Esophagus muscularis mucosa (tissue), 3 donors: ENCODE results near the gene EPB41.

Experiments
- POLR2A ChIP-seq: fragments of 450-650 bp; IDR thresholded peaks from one replicate; pipeline ENCODE4 v1.6.1; 2017; ENCODE audit warnings: antibody characterized with exemption, moderate library complexity, mild to moderate bottlenecking, low read depth
- TF ChIP-seq, protein P1 (sequence below), 3 experiments: fragments of 200-600 bp in 2 of 3; fragments of 450-650 bp in 1 of 3; sonication (generic) in 2 of 3; IDR thresholded peaks; one replicate each; pipeline ENCODE4 v1.5.1; 2017 to 2019; ENCODE audit warnings: antibody characterized with exemption in 3 of 3, mild to moderate bottlenecking in 2 of 3, moderate library complexity in 1 of 3

DNA sequence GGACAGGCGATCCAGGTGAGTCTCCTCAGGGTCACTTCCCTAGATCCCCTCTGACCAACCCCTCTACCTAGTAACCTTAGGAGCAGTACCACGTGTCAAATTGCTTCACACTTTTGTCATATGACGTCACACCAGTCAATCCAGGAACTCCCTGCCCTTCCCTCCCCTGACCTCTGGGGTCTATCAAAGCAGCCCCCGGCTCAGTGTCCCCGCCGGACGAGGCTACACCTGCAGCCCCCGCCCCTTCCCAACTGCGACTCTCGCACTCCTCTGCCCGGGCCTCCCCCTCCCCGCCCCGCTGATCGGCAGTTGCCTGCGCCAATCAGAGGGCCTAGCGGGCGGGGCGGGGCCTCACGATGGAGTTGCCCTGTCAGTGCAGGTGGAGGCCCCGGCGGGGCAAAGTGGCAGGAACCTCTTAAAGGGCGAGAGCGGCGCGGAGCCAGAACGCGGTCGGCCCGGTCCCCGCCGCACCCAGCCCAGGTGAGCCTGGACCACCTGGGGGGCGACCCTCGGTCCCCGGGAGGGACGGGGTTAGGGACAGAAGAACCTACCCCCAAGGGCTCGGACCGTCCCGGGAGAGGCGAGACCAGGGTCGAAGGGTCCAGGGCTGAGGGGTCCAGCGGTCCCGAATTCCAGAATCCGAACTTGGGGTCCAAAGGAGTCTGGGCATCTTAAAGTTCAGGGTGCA, 27.5 kb upstream of the EPB41 start:
- no peak for TF ChIP-seq POLR2A
- TF ChIP-seq, protein P1, sequence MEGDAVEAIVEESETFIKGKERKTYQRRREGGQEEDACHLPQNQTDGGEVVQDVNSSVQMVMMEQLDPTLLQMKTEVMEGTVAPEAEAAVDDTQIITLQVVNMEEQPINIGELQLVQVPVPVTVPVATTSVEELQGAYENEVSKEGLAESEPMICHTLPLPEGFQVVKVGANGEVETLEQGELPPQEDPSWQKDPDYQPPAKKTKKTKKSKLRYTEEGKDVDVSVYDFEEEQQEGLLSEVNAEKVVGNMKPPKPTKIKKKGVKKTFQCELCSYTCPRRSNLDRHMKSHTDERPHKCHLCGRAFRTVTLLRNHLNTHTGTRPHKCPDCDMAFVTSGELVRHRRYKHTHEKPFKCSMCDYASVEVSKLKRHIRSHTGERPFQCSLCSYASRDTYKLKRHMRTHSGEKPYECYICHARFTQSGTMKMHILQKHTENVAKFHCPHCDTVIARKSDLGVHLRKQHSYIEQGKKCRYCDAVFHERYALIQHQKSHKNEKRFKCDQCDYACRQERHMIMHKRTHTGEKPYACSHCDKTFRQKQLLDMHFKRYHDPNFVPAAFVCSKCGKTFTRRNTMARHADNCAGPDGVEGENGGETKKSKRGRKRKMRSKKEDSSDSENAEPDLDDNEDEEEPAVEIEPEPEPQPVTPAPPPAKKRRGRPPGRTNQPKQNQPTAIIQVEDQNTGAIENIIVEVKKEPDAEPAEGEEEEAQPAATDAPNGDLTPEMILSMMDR (IDR thresholded peaks at IDR 0.05), result no peak
